GM18498 (cell line): ENCODE results near the gene VEPH1.
"Not testable (repeated sequence)": the region's sequence is repeated elsewhere in the genome, so short reads cannot be mapped to it uniquely, and the experiment has no call there.

ENCODE experiments used
- ATAC-seq: cut with Tn5 transposase; IDR thresholded peaks from one replicate; pipeline ENCODE4 v1.9.1; 2021; ENCODE audit warnings: mild to moderate bottlenecking, moderate library complexity; ENCODE audit not compliant: unreplicated experiment

Gene VEPH1

GRCh38 chr3:157355276-157355675 lies 147.9 kb downstream of the VEPH1 start:
- ATAC-seq: no peak

- ATAC-seq: no peak
Measured at GRCh38 chr3:157354722-157355121, 148.5 kb downstream of the VEPH1 start.

- ATAC-seq: no peak
Measured at GRCh38 chr3:157354254-157354653, 149.0 kb downstream of the VEPH1 start.

- no peak for ATAC-seq
Measured at GRCh38 chr3:157353652-157354051, 149.6 kb downstream of the VEPH1 start.

- ATAC-seq: no peak
Measured at GRCh38 chr3:157351981-157352380, 151.2 kb downstream of the VEPH1 start.

GRCh38 chr3:157350651-157351050 lies 152.6 kb downstream of the VEPH1 start:
- ATAC-seq: not testable (repeated sequence)

- ATAC-seq: not testable (repeated sequence)
Measured at GRCh38 chr3:157348304-157349075, 154.7 kb downstream of the VEPH1 start.

GRCh38 chr3:157347577-157348303 lies 155.5 kb downstream of the VEPH1 start:
- ATAC-seq: no peak

- no peak for ATAC-seq
Measured at GRCh38 chr3:157336252-157337009, 166.8 kb downstream of the VEPH1 start.

- no peak for ATAC-seq
Measured at GRCh38 chr3:157335233-157336076, 167.8 kb downstream of the VEPH1 start.

GRCh38 chr3:157333551-157333991 lies 169.6 kb downstream of the VEPH1 start:
- ATAC-seq: no peak

- no peak for ATAC-seq
Measured at GRCh38 chr3:157330206-157330605, 173.0 kb downstream of the VEPH1 start.

GRCh38 chr3:157329551-157329950 lies 173.7 kb downstream of the VEPH1 start:
- ATAC-seq: no peak

- no peak for ATAC-seq
Measured at GRCh38 chr3:157327837-157328236, 175.4 kb downstream of the VEPH1 start.

GRCh38 chr3:157327018-157327417 lies 176.2 kb downstream of the VEPH1 start:
- no peak for ATAC-seq

- not testable (repeated sequence) for ATAC-seq
Measured at GRCh38 chr3:157324869-157325268, 178.3 kb downstream of the VEPH1 start.

- no peak for ATAC-seq
Measured at GRCh38 chr3:157323360-157323759, 179.9 kb downstream of the VEPH1 start.

GRCh38 chr3:157319672-157320071 lies 183.5 kb downstream of the VEPH1 start:
- no peak for ATAC-seq

- ATAC-seq: no peak
Measured at GRCh38 chr3:157318639-157319288, 184.5 kb downstream of the VEPH1 start.

GRCh38 chr3:157317895-157318294 lies 185.3 kb downstream of the VEPH1 start:
- ATAC-seq: no peak
